ENCODE measurements around the gene SHISA3.

SHISA3 gene

DNA sequence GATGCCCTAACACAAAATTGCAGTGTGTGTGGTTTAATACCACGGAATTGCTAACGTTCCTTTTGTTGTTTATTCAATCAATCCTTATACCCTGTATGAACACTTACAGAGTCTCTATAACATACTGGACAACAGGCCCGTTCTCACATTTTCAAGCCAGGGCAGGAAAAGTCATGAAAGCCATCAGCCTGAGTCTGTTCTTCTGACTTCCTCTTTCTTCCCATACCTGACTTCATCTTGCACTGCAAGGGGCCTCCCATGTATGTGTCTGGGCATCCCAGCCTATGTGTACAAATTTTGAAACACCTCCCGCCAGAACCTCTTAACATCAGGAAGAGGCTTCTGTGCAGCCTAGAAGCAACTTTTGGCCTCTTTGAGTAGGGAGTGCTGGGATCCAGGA, 4.9 kb upstream of the SHISA3 start:
- DNase-seq = no peak

DNA sequence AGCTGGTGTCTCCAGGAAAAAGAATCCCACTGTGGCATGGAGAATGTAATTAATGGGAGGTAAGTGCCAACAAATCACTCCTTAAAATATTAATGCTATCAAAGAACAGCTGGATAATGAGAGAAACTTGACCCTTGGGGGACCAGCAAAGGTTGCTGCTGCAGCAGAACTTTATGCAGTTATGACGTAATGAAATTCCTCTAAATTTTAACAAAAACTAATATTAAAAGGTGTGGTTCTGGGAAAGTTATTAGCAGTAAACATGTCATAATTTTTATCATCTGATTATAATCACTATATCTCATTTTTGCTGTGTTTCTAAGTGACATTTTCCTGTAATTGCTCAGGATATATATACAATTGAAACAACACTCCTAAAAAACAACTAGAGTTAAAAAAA, 1.7 kb upstream of the SHISA3 start:
- DNase-seq = no peak

DNA sequence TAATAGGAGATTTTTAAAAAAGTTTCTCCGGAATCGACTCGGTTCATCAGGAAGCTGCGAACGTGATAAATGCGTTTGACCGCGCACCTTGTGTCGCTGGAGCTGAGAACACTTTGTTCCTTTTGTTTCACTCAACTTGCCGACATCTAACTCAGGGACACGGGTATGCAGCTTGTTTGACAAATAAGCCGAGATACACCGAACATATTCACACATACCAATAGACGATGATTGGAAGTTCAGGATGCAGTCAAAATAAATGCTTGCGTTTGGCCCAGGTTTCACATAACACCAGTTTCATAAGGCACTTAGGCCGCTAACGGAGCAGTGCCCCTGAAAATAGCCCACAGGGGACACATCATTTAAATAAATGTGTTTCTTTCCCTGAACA, 932 bp upstream of the SHISA3 start:
- DNase-seq = no peak

GRCh38 chr4:42397635-42398170, 415 bp downstream of the SHISA3 start:
- no peak for DNase-seq

- no peak for DNase-seq
Measured at GRCh38 chr4:42398171-42398870, 1.0 kb downstream of the SHISA3 start.

DNA sequence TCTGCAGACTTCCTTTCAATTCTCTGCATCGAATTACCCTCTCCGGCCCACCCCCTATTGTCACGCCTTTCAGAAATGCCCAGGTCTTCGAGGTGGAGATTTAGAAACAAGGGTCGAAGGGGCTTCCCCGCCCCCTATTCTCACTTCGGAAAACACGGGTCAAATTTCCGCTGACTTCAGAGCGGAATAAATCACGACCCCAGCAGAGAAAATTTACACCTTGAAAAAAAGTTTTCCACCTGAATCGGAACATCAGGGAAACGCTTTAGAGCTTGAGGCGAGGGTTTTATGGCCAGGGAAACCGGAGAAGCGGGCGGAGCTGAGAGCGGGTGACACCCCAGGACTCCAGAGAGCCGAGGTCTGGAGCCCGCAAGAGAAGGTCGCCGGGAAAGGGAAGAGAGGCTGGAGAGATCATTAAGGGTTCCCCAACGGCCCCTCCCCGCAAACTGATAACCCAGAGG, 1.6 kb downstream of the SHISA3 start:
- DNase-seq = no peak

DNA sequence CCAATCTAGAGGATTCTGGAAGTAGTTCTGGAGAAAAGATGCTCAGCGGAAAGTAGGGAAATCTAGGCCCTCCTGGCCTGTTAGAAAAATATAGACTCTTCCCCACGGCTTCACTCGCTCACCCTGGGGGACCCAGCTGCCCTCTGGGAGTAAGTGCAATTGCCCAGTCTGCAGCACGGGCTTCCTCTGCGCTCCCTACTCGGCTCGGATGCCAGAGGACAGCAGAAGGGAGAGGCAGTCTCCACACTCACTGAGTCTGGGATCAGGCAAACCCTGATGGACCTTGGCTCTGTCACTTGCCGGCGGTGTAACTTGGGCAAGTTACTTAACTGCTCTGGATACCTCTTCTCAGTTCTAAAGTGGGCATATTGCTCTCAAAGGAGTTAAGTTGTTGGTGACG, 2.1 kb downstream of the SHISA3 start:
- DNase-seq = no peak

- DNase-seq = no peak
Measured at GRCh38 chr4:42401171-42401570, 3.9 kb downstream of the SHISA3 start.

GRCh38 chr4:42404001-42404400, 6.7 kb downstream of the SHISA3 start:
- DNase-seq = no peak

- DNase-seq = no peak
Measured at GRCh38 chr4:42410446-42410845, 13.2 kb downstream of the SHISA3 start.

GRCh38 chr4:42411803-42412202, 14.5 kb downstream of the SHISA3 start:
- DNase-seq = no peak

DNA sequence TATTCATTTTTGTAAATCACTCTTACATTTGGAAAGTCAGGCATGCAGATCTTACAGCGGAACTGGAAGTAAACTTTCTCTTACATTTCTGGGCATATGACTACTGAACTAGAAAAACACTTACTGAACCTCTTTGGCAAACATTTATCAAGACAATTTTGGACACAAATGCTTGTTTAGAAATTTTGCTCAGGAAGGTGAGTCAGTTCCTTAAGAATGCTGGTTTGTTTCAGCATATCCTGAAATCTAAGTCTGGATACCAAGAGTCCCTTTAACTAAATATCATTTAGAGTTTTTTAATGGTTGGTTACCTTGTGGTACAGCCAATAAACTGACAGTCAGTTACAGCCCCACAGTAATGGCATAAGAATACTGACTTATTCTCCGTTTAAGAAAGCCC, 15.0 kb downstream of the SHISA3 start:
- DNase-seq = no peak

- DNase-seq = no peak
Measured at GRCh38 chr4:42415281-42415680, 18.0 kb downstream of the SHISA3 start.

GRCh38 chr4:42416017-42416416, 18.7 kb downstream of the SHISA3 start:
- DNase-seq = no peak

- no peak for DNase-seq
Measured at GRCh38 chr4:42417550-42417949, 20.3 kb downstream of the SHISA3 start.

GRCh38 chr4:42420140-42420539, 22.9 kb downstream of the SHISA3 start:
- DNase-seq = no peak

DNA sequence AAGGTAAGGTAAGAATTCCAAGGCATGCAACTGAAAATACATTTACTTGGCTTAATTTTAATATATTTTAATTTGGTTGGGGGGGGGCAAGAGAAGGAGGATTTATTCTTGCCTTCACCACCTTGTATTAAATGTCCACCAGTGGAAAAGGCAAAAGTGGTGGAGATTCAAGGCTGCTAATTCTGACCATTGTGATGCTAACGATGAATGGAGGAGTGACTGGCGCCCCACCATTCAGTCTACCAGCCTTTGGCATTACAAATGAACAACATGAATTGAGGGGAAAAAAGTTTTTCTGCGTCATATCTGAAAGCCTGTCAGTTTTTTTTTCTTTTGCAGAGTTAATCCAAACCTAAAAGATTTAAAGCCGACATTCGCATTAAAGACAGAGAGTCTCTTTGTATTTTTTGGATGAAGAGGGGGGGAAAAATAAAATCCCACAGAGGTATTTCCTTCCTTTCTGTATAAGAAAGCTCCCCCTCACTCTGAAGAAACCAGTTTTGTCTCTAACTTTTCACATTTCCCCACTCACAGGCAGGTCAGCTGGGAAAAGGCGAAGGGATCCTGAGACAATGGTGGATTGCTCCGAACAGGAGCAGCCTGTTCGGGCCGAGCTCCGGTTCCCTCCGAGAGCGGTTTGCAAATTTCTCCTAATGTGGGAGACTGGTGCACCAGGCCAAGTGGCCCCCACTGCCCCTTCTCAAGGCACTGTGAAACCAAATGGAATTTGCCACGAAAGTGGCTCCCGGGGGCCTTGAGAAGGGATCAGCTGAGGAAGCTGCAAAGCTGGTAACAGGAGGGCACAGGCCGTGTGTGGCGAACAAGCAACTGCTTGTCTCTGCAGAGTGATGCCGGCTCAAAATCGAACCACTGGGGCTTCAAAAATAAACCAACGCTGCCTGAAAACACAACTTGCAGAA, 28.1 kb downstream of the SHISA3 start:
- DNase-seq = no peak

- no peak for DNase-seq
Measured at GRCh38 chr4:42428036-42428435, 30.7 kb downstream of the SHISA3 start.

DNA sequence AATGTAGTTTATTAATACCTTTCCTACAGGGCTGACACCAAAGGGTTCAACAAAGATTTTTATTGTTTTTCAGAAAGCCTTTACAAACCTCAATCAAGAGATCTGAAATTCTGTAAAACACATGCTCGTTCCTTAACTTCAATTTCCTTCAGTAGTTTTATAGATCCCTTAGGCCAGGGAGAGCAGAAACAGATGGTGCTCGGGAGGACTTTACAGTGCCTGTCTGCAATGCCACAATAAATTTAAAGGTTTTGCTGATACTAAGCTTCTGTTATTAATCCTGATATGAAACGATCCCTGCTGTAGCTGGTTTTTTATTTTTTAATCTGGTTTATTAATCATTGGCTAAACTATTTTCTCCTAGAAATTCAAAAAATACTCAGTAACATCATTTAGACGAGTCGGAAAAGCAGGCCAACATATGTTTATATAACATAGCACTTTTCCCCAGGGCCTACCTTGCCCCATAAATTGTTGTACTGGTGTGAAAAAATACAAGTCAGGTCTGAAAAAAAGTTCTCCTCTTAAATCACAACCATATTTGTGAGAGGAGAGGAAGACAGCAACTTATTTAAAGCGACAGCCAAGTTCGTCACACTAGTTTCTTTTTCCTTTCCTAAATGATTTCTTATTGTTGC, 39.8 kb downstream of the SHISA3 start:
- no peak for DNase-seq

DNA sequence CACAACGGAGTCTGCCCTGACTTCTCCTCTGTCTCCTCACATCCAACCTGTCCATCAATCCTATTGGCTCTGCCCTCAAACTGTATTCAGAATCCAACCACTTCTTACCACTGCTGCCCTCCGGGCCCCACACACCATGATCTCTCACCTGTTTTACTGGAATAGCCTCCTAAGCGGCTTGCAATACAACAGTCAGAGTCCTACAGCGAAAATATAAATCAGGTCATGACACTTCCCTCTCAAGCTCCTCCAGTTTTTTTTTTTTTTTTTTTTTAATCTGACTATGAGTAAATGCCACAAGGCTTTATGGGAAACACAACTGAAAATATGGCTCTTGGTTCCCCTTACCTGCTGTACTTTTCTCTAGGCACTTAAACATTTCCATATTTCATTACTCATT, 42.8 kb downstream of the SHISA3 start:
- no peak for DNase-seq

- DNase-seq = no peak
Measured at GRCh38 chr4:42442601-42443000, 45.3 kb downstream of the SHISA3 start.

DNA sequence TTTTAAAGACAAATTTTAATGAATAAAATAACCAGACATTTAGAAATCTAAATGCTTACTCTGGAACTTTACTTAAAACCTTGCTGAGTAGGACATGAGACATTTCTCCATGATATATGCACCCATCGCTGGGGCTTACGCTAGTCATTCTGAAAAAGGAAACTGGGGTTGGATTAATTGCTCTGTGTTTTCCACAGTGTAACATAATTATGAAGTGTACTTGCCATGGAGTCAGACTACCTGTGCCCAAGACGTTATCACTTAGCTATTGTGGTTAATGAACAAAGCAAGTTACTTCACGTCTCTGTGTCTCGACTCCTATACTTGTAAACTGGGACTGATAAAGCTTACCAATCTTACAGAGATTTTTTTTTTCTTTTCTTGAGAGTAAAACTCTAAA, 47.8 kb downstream of the SHISA3 start:
- no peak for DNase-seq

- DNase-seq = no peak
Measured at GRCh38 chr4:42446823-42447222, 49.5 kb downstream of the SHISA3 start.
